Activated T-helper 2 cell treated with anti-CD3 and anti-CD28 coated beads, Interferon-gamma antibody, Interleukin-2, Interleukin-4, amounts not matched to agents 10 μg/mL and 5 μg/mL and 100 μg/mL, durations not matched to agents 14 hours and 24 hours and 36 hours (primary cell): ENCODE results near the gene IFFO2. TPM values are rescaled to one million over a fixed set of nuclear protein-coding genes. Genes with fewer than 3 reads are reported as not detected.

ENCODE experiments used
- DNase-seq: peaks from one replicate; pipeline ENCODE4 v3.0.0; 2021; ENCODE audit warnings: low spot score
- H3K27ac Mint-ChIP-seq: one replicate; pipeline ENCODE4 v1.8.0; 2021; ENCODE audit warnings: mixed read lengths
- H3K27me3 Mint-ChIP-seq: one replicate; pipeline ENCODE4 v1.8.0; 2021; ENCODE audit warnings: low read depth, mixed read lengths
- H3K36me3 Mint-ChIP-seq: one replicate; pipeline ENCODE4 v1.8.0; 2021; ENCODE audit warnings: low read depth, mixed read lengths
- H3K4me1 Mint-ChIP-seq: one replicate; pipeline ENCODE4 v1.8.0; 2021; ENCODE audit warnings: low read depth, mixed read lengths
- H3K4me3 Mint-ChIP-seq: one replicate; pipeline ENCODE4 v1.8.0; 2021; ENCODE audit warnings: low read depth, mild to moderate bottlenecking, moderate library complexity, mixed read lengths
- H3K9me3 Mint-ChIP-seq: one replicate; pipeline ENCODE4 v1.8.0; 2021; ENCODE audit warnings: mixed read lengths
- intact Hi-C: fragments of 100-400 bp; cut with micrococcal nuclease; formaldehyde crosslinking; loops from one replicate; pipeline ENCODE4 v1.15.1; 2023
- total RNA-seq: library from RNA; stranded (reverse); gene quantifications from 2 replicates; pipeline ENCODE4 v1.2.3, GENCODE V29; 2022

Gene IFFO2
- total RNA-seq, 1 donor from 2014 or later: 48.5 TPM

- peak; percentile 67 for DNase-seq
- H3K27me3 Mint-ChIP-seq: no peaks in the 10 kb centered on the region
- no peak overlapping the region for H3K4me3 Mint-ChIP-seq
- H3K27ac Mint-ChIP-seq: no peak overlapping the region
- peaks cover 12% of the 10 kb centered on the region for H3K4me1 Mint-ChIP-seq
- intact Hi-C loops: no loop called here
- peaks cover 58% of the 10 kb centered on the region for H3K36me3 Mint-ChIP-seq
- H3K9me3 Mint-ChIP-seq: no peaks in the 10 kb centered on the region
These were observed 43.2 kb downstream of the IFFO2 start for GRCh38 chr1:18913065-18913835.

GRCh38 chr1:18912550-18912949 is 43.9 kb downstream of the IFFO2 start:
- no peak overlapping the region for H3K27ac Mint-ChIP-seq
- H3K4me1 Mint-ChIP-seq: peaks cover 13% of the 10 kb centered on the region
- H3K27me3 Mint-ChIP-seq: no peaks in the 10 kb centered on the region
- no peaks in the 10 kb centered on the region for H3K9me3 Mint-ChIP-seq
- peaks cover 61% of the 10 kb centered on the region for H3K36me3 Mint-ChIP-seq
- DNase-seq: no peak
- intact Hi-C loops: no loop called here
- no peak overlapping the region for H3K4me3 Mint-ChIP-seq

DNA sequence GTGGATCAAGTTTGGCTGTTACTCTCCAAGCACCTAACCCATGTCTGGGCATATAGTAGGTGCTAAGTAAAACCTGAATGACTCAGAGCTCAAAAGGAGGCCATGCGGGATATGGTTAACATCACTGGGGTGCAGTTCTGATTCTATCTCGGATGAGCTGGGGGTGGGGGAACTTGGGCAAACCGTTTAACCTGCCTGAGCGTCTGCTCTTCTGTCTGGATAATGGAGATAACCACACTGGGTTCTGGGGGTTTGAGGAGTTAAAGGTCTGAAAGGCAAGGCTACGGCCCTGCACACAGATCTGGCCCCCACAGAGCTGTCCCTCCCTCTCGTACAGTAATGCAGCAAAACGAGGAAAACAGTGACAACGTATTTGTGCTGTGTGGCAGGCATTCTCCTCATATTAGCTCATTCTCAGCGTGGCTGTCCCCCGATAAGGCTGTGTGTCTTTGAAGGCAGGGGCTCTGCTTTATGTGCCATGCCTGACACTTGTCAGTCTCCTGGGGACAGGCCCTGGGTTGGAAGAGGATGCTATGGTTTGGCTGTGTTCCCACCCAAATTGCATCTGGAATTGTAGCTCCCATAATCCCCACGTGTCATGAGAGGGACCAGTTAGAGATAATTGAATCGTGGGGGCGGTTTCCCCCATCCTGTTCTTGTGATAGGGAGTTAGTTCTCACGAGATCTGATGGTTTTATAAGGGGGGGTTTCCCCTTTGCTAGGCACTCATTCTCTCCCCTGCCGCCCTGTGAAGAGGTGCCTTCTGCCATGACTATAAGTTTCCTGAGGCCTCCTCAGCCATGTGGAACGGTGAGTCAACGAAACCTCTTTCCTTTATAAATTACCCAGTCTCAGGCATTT is 47.3 kb downstream of the IFFO2 start:
- Mint-ChIP-seq H3K4me1 (peaks cover 14% of the 10 kb centered on the region), H3K27me3 (no peaks in the 10 kb centered on the region), H3K27ac (peak overlapping the region; percentile 38), H3K36me3 (peaks cover 63% of the 10 kb centered on the region), H3K4me3 (no peak overlapping the region), H3K9me3 (no peaks in the 10 kb centered on the region)
- no peak for DNase-seq
- intact Hi-C loops: loop anchor here (5.0 kb wide), 3 partner anchors 43 to 188 kb away; no protein-coding TSS in a partner anchor

DNA sequence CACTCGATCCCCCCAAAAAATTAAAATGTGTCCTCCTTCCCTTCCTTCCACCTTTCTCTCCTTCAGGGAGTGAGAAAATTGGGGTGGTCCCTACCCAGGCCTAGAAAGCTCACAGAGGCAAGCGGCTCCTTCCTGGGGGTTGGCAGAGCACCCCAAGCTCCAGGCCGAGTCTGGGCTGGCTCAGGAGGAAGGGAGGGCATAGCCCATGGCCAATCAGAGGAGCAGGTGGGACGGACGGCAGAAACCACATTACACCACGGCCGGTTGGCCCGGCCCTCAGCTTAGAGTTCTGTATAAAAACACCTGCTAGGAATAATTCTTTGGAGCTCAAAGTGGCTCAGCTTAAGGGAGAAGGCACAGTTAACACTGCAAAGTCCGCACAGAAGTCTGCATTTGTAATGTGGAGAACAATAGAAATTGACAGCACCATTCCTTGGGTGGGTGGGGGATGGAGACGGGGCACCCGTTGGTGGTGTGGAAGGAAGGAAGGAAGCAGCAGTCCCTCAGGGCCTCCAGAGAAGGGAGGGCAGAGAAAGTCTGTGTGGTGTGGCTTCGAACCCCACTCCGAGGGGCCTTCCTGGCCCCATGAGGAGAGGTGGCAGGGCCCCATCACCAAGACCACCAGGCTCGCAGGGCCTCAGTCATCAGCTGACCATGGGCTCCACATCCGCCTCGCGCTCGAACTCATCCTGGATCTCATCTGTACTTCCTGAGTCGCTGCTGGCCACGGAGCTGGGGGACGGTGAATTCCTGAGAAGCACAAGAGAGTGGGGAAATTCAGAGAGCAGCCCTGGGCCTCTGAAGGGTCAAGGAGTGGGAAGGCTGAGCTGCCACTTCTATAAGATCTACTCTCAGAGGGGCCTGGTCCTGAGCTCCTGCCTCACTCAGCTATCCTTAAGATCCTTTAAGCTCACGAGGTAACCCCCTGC is 48.3 kb downstream of the IFFO2 start:
- intact Hi-C loops: loop anchor here (2.0 to 5.0 kb wide), 4 partner anchors 44 to 333 kb away; no protein-coding TSS in a partner anchor
- H3K4me1 Mint-ChIP-seq: peaks cover 17% of the 10 kb centered on the region
- DNase-seq: no peak
- no peaks in the 10 kb centered on the region for H3K9me3 Mint-ChIP-seq
- H3K4me3 Mint-ChIP-seq: no peak overlapping the region
- peak overlapping the region; percentile 40 for H3K27ac Mint-ChIP-seq
- H3K36me3 Mint-ChIP-seq: peaks cover 58% of the 10 kb centered on the region
- no peaks in the 10 kb centered on the region for H3K27me3 Mint-ChIP-seq

DNA sequence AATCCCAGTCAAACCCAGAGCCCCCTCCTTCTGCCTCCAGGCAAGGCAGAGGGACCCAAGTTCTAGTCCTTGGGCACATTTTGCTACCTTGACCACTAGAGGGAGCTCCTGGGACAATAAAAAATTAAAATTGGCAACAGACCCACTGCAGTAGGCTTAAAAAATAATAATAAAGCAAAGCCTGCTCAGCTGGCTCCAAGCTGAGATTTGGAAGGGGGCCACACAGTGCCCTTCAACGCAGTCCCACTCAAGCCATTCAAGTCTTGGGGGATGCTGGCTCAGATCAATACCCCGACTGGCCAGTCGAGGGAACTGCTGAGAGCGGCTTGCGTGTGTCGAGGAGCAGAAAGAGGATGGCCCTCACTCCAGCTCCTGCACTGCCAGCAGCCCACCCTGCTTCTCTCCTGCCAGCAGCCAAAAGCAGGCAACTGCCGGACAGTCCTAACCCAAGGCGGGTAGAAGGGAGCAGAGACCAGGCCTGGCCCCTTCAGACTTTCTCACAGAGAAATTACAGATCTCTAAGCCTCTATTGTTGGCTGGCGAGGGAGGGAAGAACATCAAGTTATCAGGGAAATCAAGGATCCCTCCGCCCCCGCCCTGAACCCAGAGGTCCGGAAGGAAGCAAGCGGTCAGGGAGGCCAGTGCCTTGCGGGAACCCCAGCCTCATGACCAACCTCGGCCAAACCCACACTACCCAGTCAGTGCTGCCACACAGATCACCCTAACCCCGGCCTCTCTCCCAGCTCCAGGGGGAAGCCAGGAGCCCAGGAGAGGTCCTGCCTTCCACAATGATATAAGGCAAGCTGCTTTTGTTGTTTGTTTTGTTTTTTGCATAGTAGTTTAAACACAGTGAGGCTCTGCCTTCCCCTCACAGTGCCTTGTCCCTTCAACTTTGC is 49.2 kb downstream of the IFFO2 start:
- no peak overlapping the region for H3K4me3 Mint-ChIP-seq
- peak; percentile 44 for DNase-seq
- intact Hi-C loops: loop anchor here (2.0 to 5.0 kb wide), 4 partner anchors 45 to 334 kb away; no protein-coding TSS in a partner anchor
- H3K27me3 Mint-ChIP-seq: no peaks in the 10 kb centered on the region
- no peaks in the 10 kb centered on the region for H3K9me3 Mint-ChIP-seq
- peaks cover 50% of the 10 kb centered on the region for H3K36me3 Mint-ChIP-seq
- peaks cover 15% of the 10 kb centered on the region for H3K4me1 Mint-ChIP-seq
- peak overlapping the region; percentile 40 for H3K27ac Mint-ChIP-seq

DNA sequence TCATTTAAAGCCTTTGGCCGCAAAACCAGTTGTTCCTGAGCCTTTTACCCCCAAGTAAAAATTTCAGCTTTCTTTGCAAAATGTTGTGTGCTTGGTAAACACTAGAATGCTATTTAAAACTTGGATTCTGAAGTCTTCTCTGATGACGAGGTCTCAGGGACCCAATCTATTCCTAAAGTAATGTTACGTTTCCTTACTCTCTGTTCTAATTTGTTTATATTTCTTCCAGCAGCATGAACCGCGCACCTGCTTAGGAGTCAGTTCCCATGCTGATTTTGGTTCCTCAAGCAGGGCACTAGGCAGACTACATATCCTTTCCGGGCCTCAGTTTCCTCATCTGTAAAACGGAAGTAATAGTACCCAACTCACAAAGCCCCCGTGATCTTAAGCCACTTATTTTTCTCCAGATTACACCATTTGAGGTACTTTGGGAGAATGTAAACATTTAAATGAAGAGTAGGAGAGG is 53.2 kb downstream of the IFFO2 start:
- Mint-ChIP-seq H3K9me3 (no peaks in the 10 kb centered on the region), H3K27ac (peak overlapping the region; percentile 36), H3K4me1 (peaks cover 18% of the 10 kb centered on the region), H3K36me3 (peaks cover 15% of the 10 kb centered on the region), H3K27me3 (no peaks in the 10 kb centered on the region), H3K4me3 (peak overlapping the region; percentile 95)
- intact Hi-C loops: loop anchor here (2.0 to 5.0 kb wide), 2 partner anchors 109 to 171 kb away; no protein-coding TSS in a partner anchor
- no peak for DNase-seq

GRCh38 chr1:18902523-18903290 is 53.8 kb downstream of the IFFO2 start, which contains the start of gene ALDH4A1:
TSS of gene ALDH4A1 (minus strand) at chr1:18902555. CDS start at chr1:18902523, 32 bp downstream.
- no peaks in the 10 kb centered on the region for H3K27me3 Mint-ChIP-seq
- peak within 1 kb of the TSS; percentile 95 for H3K4me3 Mint-ChIP-seq

GRCh38 chr1:18901952-18902522 is 54.4 kb downstream of the IFFO2 start:
- Mint-ChIP-seq H3K4me1 (peaks cover 15% of the 10 kb centered on the region), H3K36me3 (peaks cover 5% of the 10 kb centered on the region), H3K9me3 (no peaks in the 10 kb centered on the region), H3K4me3 (peak overlapping the region; percentile 95), H3K27ac (peak overlapping the region; percentile 87), H3K27me3 (no peaks in the 10 kb centered on the region)
- intact Hi-C loops: loop anchor here (2.0 to 5.0 kb wide), 2 partner anchors 110 to 173 kb away; no protein-coding TSS in a partner anchor
- DNase-seq: peak; percentile 14

More at GRCh38 chr1:18902523-18903290, 53.8 kb downstream of the IFFO2 start, which contains the start of gene ALDH4A1:
- Mint-ChIP-seq H3K4me1 (peaks cover 17% of the 10 kb centered on the region), H3K9me3 (no peaks in the 10 kb centered on the region), H3K36me3 (peaks cover 9% of the 10 kb centered on the region), H3K27ac (peak within 1 kb of the TSS; percentile 96)
- DNase-seq: peak; percentile 93
- intact Hi-C loops: loop anchor here (2.0 to 5.0 kb wide), 2 partner anchors 110 to 172 kb away; no protein-coding TSS in a partner anchor

- H3K27me3 Mint-ChIP-seq: no peaks in the 10 kb centered on the region
- H3K27ac Mint-ChIP-seq: peak overlapping the region; percentile 87
- no peak for DNase-seq
- intact Hi-C loops: loop anchor here (5.0 kb wide), 1 partner anchor 111 kb away; no protein-coding TSS in a partner anchor
- peak overlapping the region; percentile 95 for H3K4me3 Mint-ChIP-seq
- H3K4me1 Mint-ChIP-seq: peaks cover 14% of the 10 kb centered on the region
- H3K36me3 Mint-ChIP-seq: no peaks in the 10 kb centered on the region
- no peaks in the 10 kb centered on the region for H3K9me3 Mint-ChIP-seq
These were observed 55.1 kb downstream of the IFFO2 start for GRCh38 chr1:18901147-18901951.
